CD14-positive monocyte (primary cell): ENCODE data around the gene TSGA10IP. TPM values are rescaled to one million over a fixed set of nuclear protein-coding genes. Genes with fewer than 3 reads are reported as not detected.
A peak's percentile ranks its signal among the peaks of the same experiment; 100 is the strongest.

Source experiments
- DNase-seq, 3 donors: peaks; one replicate each; pipeline ENCODE4 v3.0.0-alpha.2; 2011 to 2022
- H2AFZ ChIP-seq: 2 replicates; pipeline ENCODE4 v1.6.0; 2012; ENCODE audit warnings: mild to moderate bottlenecking, low read depth, low read length, inconsistent platforms; ENCODE audit not compliant: insufficient read depth, poor library complexity, severe bottlenecking
- H3K27ac ChIP-seq, 2 donors: 1 replicate in 1 of 2; 2 replicates in 1 of 2; pipeline ENCODE4 v1.5.1; 2012 to 2013; ENCODE audit warnings: low read length in 2 of 2, control low read depth in 1 of 2, inconsistent platforms in 1 of 2, low read depth in 1 of 2, mild to moderate bottlenecking in 1 of 2
- H3K27me3 ChIP-seq, 2 donors: one replicate each; pipeline versions ENCODE4 v1.6.0 to v1.6.1; 2011 to 2013; ENCODE audit warnings: low read length in 2 of 2; ENCODE audit not compliant: control insufficient read depth in 2 of 2, insufficient read depth in 2 of 2
- H3K36me3 ChIP-seq, 2 donors: replicated peaks in 1 of 2; 1 replicate in 1 of 2; 2 replicates in 1 of 2; pipeline versions ENCODE4 v1.5.1 to v1.6.1; 2012 to 2013; ENCODE audit warnings: low read length in 2 of 2, control low read depth in 1 of 2, inconsistent platforms in 1 of 2, mild to moderate bottlenecking in 1 of 2; ENCODE audit not compliant: insufficient read depth in 2 of 2, control insufficient read depth in 1 of 2
- H3K4me1 ChIP-seq, 2 donors: 1 replicate in 1 of 2; 2 replicates in 1 of 2; pipeline versions ENCODE4 v1.5.1 to v1.6.1; 2012 to 2013; ENCODE audit warnings: low read length in 2 of 2, control low read depth in 1 of 2, inconsistent platforms in 1 of 2, mild to moderate bottlenecking in 1 of 2, moderate library complexity in 1 of 2; ENCODE audit not compliant: insufficient read depth in 2 of 2, control insufficient read depth in 1 of 2
- H3K4me2 ChIP-seq: replicated peaks from 2 replicates; pipeline ENCODE3; 2012; ENCODE audit warnings: low read length, moderate library complexity, mild to moderate bottlenecking; ENCODE audit not compliant: poor library complexity, severe bottlenecking; ENCODE audit errors: extremely low read depth
- H3K4me3 ChIP-seq, 3 experiments: fragments of 200-600 bp in 1 of 3; sonication (generic) in 1 of 3; replicated peaks in 1 of 3; 1 replicate in 2 of 3; 2 replicates in 1 of 3; pipeline ENCODE4 v1.5.1; 2011 to 2013; ENCODE audit warnings: low read length in 3 of 3, mild to moderate bottlenecking in 3 of 3, control low read depth in 2 of 3, low read depth in 2 of 3, inconsistent platforms in 1 of 3, moderate library complexity in 1 of 3
- H3K79me2 ChIP-seq: 2 replicates; pipeline ENCODE4 v1.6.0; 2012; ENCODE audit warnings: mild to moderate bottlenecking, control low read depth, inconsistent platforms, low read length, moderate library complexity; ENCODE audit not compliant: insufficient read depth
- H3K9ac ChIP-seq: 2 replicates; pipeline ENCODE4 v1.6.0; 2017; ENCODE audit warnings: low read length, mild to moderate bottlenecking; ENCODE audit not compliant: insufficient read depth, poor library complexity, severe bottlenecking
- H3K9me3 ChIP-seq, 2 donors: replicated peaks in 1 of 2; 1 replicate in 1 of 2; 2 replicates in 1 of 2; pipeline versions ENCODE4 v1.5.1 to v1.6.1; 2012 to 2013; ENCODE audit warnings: low read length in 2 of 2, control low read depth in 1 of 2; ENCODE audit not compliant: control insufficient read depth in 1 of 2, insufficient read depth in 1 of 2
- H4K20me1 ChIP-seq: 2 replicates; pipeline ENCODE4 v1.6.0; 2012; ENCODE audit warnings: mild to moderate bottlenecking, low read length, control low read depth, moderate library complexity; ENCODE audit not compliant: insufficient read depth
- H3K27ac Mint-ChIP-seq, 7 donors: one replicate each; pipeline ENCODE4 v1.8.0; 2020; ENCODE audit warnings: mild to moderate bottlenecking in 7 of 7, mixed read lengths in 7 of 7, moderate library complexity in 6 of 7, inconsistent platforms in 2 of 7
- H3K27me3 Mint-ChIP-seq, 3 donors: one replicate each; pipeline ENCODE4 v1.8.0; 2021 to 2022; ENCODE audit warnings: low read depth in 3 of 3, mild to moderate bottlenecking in 3 of 3, mixed read lengths in 3 of 3, moderate library complexity in 3 of 3, inconsistent platforms in 1 of 3
- H3K36me3 Mint-ChIP-seq, 2 donors: one replicate each; pipeline ENCODE4 v1.8.0; 2020; ENCODE audit warnings: mixed read lengths in 2 of 2, inconsistent platforms in 1 of 2, mild to moderate bottlenecking in 1 of 2
- H3K4me1 Mint-ChIP-seq: one replicate; pipeline ENCODE4 v1.8.0; 2020; ENCODE audit warnings: mild to moderate bottlenecking, mixed read lengths
- H3K4me3 Mint-ChIP-seq, 2 donors: one replicate each; pipeline ENCODE4 v1.8.0; 2020; ENCODE audit warnings: mild to moderate bottlenecking in 2 of 2, mixed read lengths in 2 of 2, moderate library complexity in 1 of 2
- H3K9me3 Mint-ChIP-seq, 7 donors: one replicate each; pipeline ENCODE4 v1.8.0; 2020 to 2022; ENCODE audit warnings: mixed read lengths in 7 of 7, mild to moderate bottlenecking in 6 of 7, moderate library complexity in 6 of 7, inconsistent platforms in 2 of 7
- WGBS: methylation state at CpG from one replicate; pipeline ENCODE4 v1.1.5; 2013; ENCODE audit warnings: missing lambda C conversion rate; ENCODE audit not compliant: insufficient coverage; 5-methylcytosine and 5-hydroxymethylcytosine counted together
- intact Hi-C, 2 donors: fragments of 100-400 bp; cut with micrococcal nuclease; formaldehyde crosslinking; loops; one replicate each; pipeline versions ENCODE4 v1.15.0 to v1.15.1; 2023
- polyA plus RNA-seq, 3 donors: library from polyadenylated mRNA; depleted of rRNA in 1 of 3; unstranded in 2 of 3; stranded (reverse) in 1 of 3; fragments of 300-500 nt in 2 of 3; fragments of >200 nt in 1 of 3; fragmentation: Illumina TruSeq in 2 of 3; gene quantifications; 1 replicate in 2 of 3; 2 replicates in 1 of 3; pipeline ENCODE4 v1.2.3, GENCODE V29; 2012 to 2021
- TF ChIP-seq, protein P1 (sequence below): fragments of 200-600 bp; IDR thresholded peaks from one replicate; pipeline ENCODE4 v1.8.0; 2022; ENCODE audit warnings: antibody characterized with exemption, mild to moderate bottlenecking

The TSGA10IP gene
- polyA plus RNA-seq, 3 donors: 0.67 to 0.71 TPM; not detected in 1

DNA sequence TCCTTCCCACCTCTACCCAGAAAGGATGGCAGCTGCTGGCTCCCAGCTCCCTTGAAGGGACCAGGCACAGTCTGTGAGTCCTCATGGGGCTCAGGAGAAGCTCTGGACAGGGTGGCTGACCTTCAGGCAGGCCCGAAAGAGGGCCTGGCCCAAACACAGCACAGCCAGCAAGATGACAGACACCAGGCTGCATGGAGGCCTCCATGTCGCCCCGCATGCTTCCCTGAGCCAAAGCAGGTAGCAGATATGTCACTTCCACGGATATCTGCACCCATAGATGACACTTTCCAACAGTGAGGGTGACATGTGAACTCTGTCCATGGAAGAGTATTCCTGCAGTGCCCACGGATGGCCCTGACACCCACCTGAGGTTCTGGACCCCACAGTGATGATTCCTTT is 38.3 kb downstream of the TSGA10IP start:
- Mint-ChIP-seq H3K9me3 (no peaks in the 10 kb centered on the region), H3K27me3 (peaks cover 0 to 4% (median 0%) of the 10 kb centered on the region in 3 donors), H3K27ac (no peak overlapping the region), H3K36me3 (peaks cover 13 to 22% of the 10 kb centered on the region in 2 donors), H3K4me3 (no peak overlapping the region), H3K4me1 (peaks cover 8% of the 10 kb centered on the region)
- TF ChIP-seq, protein P1, sequence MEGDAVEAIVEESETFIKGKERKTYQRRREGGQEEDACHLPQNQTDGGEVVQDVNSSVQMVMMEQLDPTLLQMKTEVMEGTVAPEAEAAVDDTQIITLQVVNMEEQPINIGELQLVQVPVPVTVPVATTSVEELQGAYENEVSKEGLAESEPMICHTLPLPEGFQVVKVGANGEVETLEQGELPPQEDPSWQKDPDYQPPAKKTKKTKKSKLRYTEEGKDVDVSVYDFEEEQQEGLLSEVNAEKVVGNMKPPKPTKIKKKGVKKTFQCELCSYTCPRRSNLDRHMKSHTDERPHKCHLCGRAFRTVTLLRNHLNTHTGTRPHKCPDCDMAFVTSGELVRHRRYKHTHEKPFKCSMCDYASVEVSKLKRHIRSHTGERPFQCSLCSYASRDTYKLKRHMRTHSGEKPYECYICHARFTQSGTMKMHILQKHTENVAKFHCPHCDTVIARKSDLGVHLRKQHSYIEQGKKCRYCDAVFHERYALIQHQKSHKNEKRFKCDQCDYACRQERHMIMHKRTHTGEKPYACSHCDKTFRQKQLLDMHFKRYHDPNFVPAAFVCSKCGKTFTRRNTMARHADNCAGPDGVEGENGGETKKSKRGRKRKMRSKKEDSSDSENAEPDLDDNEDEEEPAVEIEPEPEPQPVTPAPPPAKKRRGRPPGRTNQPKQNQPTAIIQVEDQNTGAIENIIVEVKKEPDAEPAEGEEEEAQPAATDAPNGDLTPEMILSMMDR: no peak
- Histone ChIP-seq H3K4me1 (peaks cover 16 to 20% of the 10 kb centered on the region in 2 donors), H3K4me3 (no peak overlapping the region), H3K36me3 (peaks cover 10 to 17% of the 10 kb centered on the region in 2 donors), H3K9ac (no peak overlapping the region), H3K9me3 (no peaks in the 10 kb centered on the region), H4K20me1 (no peaks in the 10 kb centered on the region), H3K27ac (no peak overlapping the region), H2AFZ (no peak overlapping the region), H3K4me2 (no peak overlapping the region), H3K79me2 (no peaks in the 10 kb centered on the region), H3K27me3 (no peaks in the 10 kb centered on the region)
- intact Hi-C loops: no loop called here
- 92% methylated on average over 5 of the region's 5 CpGs for WGBS
- DNase-seq: no peak

DNA sequence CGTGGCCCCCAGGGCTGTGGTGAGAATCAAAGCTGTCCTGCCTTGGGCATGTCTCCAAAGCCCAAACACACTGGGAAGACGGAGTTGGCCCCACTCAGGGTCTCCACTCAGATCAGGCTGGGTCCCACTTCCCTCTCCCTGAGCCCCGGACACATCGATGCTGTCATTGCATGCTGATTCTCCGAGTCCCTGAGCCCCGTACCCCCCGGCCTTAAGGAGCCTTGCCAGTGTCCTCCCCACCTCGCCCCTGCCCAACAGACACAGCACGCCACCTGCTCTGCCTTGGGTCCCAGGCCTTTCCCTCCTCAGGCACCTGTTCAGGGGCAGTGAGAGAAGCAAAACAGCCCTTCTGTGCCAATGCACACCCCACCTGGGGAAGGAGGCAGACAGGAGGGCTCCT is 42.1 kb downstream of the TSGA10IP start:
- Mint-ChIP-seq H3K9me3 (no peaks in the 10 kb centered on the region), H3K36me3 (peaks cover 5 to 21% of the 10 kb centered on the region in 2 donors), H3K27ac (peak overlapping the region in 4 of 7 donors; percentile 6 to 50 (median 26)), H3K4me3 (no peak overlapping the region), H3K4me1 (peaks cover 12% of the 10 kb centered on the region), H3K27me3 (no peaks in the 10 kb centered on the region)
- Histone ChIP-seq H3K27me3 (no peaks in the 10 kb centered on the region), H4K20me1 (no peaks in the 10 kb centered on the region), H3K36me3 (peaks cover 0 to 9% of the 10 kb centered on the region in 2 donors), H3K4me1 (peaks cover 16 to 24% of the 10 kb centered on the region in 2 donors), H3K9me3 (no peaks in the 10 kb centered on the region), H3K4me3 (no peak overlapping the region), H3K9ac (no peak overlapping the region), H2AFZ (no peak overlapping the region), H3K79me2 (no peaks in the 10 kb centered on the region), H3K27ac (no peak overlapping the region), H3K4me2 (no peak overlapping the region)
- no peak for DNase-seq
- intact Hi-C loops: loop anchor here (5.0 kb wide), 2 partner anchors 35 to 105 kb away; no protein-coding TSS in a partner anchor
- 95% methylated on average over 9 of the region's 9 CpGs for WGBS
- TF ChIP-seq, protein P1: no peak
